Type B pancreatic cell (in vitro differentiated cells): Measurements from ENCODE around the gene PHC2. TPM values are rescaled to one million over a fixed set of nuclear protein-coding genes. Genes with fewer than 3 reads are reported as not detected.

Experiments
- DNase-seq: peaks from one replicate; pipeline ENCODE4 v3.0.0; 2021; ENCODE audit warnings: mixed read lengths; ENCODE audit not compliant: unreplicated experiment; ENCODE audit errors: extremely low spot score
- H3K27ac Mint-ChIP-seq: 2 replicates; pipeline ENCODE4 v1.8.0; 2021; ENCODE audit warnings: mild to moderate bottlenecking, mixed read lengths
- H3K27me3 Mint-ChIP-seq: 2 replicates; pipeline ENCODE4 v1.8.0; 2021; ENCODE audit warnings: mixed read lengths
- H3K36me3 Mint-ChIP-seq: 2 replicates; pipeline ENCODE4 v1.8.0; 2021; ENCODE audit warnings: mixed read lengths
- H3K4me1 Mint-ChIP-seq: one replicate; pipeline ENCODE4 v1.8.0; 2021; ENCODE audit warnings: mixed read lengths; ENCODE audit not compliant: unreplicated experiment
- H3K4me3 Mint-ChIP-seq: 2 replicates; pipeline ENCODE4 v1.8.0; 2021; ENCODE audit warnings: mild to moderate bottlenecking, mixed read lengths
- H3K9me3 Mint-ChIP-seq: 2 replicates; pipeline ENCODE4 v1.8.0; 2021; ENCODE audit warnings: mixed read lengths
- CTCF ChIP-seq: fragments of 200-600 bp; sonication (generic); conservative IDR thresholded peaks from 2 replicates; pipeline ENCODE4 v1.5.0; 2021; ENCODE audit warnings: antibody characterized with exemption, mild to moderate bottlenecking
- total RNA-seq: library from RNA; stranded (reverse); gene quantifications from 2 replicates; pipeline ENCODE4 v1.2.1, GENCODE V29; 2021; ENCODE audit warnings: low replicate concordance

The PHC2 gene
- total RNA-seq, 1 donor from 2014 or later = 106 TPM

GRCh38 chr1:33358114-33358794 is 72.6 kb downstream of the PHC2 start:
- peaks cover 45% of the 10 kb centered on the region for H3K4me1 Mint-ChIP-seq
- H3K27ac Mint-ChIP-seq = no peak overlapping the region
- DNase-seq = no peak
- TF ChIP-seq CTCF = no peak
- H3K4me3 Mint-ChIP-seq = no peak overlapping the region
- H3K27me3 Mint-ChIP-seq = no peaks in the 10 kb centered on the region
- H3K9me3 Mint-ChIP-seq = no peaks in the 10 kb centered on the region
- H3K36me3 Mint-ChIP-seq = peaks cover 20% of the 10 kb centered on the region

DNA sequence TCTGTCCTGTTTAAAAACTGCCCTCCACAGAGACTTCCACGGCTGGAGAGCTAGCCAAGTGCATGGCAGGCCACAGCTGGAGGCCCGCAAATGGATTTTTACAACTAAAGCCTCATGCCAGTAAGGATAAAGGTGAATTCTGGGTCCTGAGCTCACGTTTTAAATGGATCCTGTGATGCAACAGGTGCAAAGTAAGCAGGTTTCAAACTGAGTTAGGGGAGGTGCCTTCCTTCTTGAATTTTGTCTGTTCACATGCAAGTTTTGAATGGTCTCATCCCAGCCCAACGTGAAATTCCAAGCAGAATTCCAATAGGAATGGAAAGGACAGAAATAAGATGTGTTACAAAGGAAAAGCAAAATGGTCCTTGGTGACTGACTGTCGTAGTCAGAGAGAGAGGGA is 73.8 kb downstream of the PHC2 start:
- Mint-ChIP-seq H3K4me1 (peaks cover 45% of the 10 kb centered on the region), H3K4me3 (no peak overlapping the region), H3K9me3 (no peaks in the 10 kb centered on the region), H3K27ac (no peak overlapping the region), H3K36me3 (peaks cover 20% of the 10 kb centered on the region), H3K27me3 (no peaks in the 10 kb centered on the region)
- no peak for TF ChIP-seq CTCF
- DNase-seq = no peak

- Mint-ChIP-seq H3K27ac (peak overlapping the region; percentile 17), H3K4me1 (peaks cover 43% of the 10 kb centered on the region), H3K27me3 (no peaks in the 10 kb centered on the region), H3K9me3 (no peaks in the 10 kb centered on the region), H3K36me3 (peaks cover 19% of the 10 kb centered on the region), H3K4me3 (no peak overlapping the region)
- no peak for DNase-seq
- TF ChIP-seq CTCF = no peak
These were observed 76.1 kb downstream of the PHC2 start for GRCh38 chr1:33354707-33355316.

DNA sequence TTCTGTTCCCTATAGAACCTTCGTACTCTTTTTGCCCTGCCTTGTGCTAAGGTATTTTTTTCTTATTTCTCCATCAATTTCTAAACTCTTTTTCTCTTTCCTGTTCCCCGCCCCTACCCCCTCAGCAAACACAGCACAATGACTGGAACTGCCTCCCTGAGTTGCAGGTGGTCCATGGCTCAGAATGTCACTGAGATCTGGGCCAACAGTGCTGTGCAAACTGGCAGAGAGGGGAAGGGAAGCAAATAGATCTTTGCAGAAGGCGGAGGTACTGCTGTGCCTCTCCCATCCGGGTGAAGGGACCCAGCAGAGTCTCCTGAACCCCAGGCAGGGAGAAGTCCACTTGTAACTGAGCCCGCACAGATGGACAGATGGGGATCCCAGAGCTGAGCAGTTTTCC is 77.4 kb downstream of the PHC2 start:
- H3K9me3 Mint-ChIP-seq = no peaks in the 10 kb centered on the region
- H3K4me1 Mint-ChIP-seq = peaks cover 40% of the 10 kb centered on the region
- H3K27ac Mint-ChIP-seq = peak overlapping the region; percentile 85

GRCh38 chr1:33351281-33351660 is 79.6 kb downstream of the PHC2 start:
- Mint-ChIP-seq H3K36me3 (peaks cover 18% of the 10 kb centered on the region), H3K4me1 (peaks cover 60% of the 10 kb centered on the region), H3K27me3 (no peaks in the 10 kb centered on the region), H3K4me3 (peak overlapping the region; percentile 93), H3K9me3 (no peaks in the 10 kb centered on the region), H3K27ac (peak overlapping the region; percentile 89)
- TF ChIP-seq CTCF = no peak
- no peak for DNase-seq

More for the DNA sequence above, 77.4 kb downstream of the PHC2 start:
- DNase-seq = no peak
- TF ChIP-seq CTCF = no peak
- Mint-ChIP-seq H3K36me3 (peaks cover 19% of the 10 kb centered on the region), H3K4me3 (peak overlapping the region; percentile 26), H3K27me3 (no peaks in the 10 kb centered on the region)
